SK-MEL-5 (cell line): ENCODE data around the gene EME1. TPM values are rescaled to one million over a fixed set of nuclear protein-coding genes. Genes with fewer than 3 reads are reported as not detected.
"Not testable (repeated sequence)": the region's sequence is repeated elsewhere in the genome, so short reads cannot be mapped to it uniquely, and the experiment has no call there.

Source experiments
- DNase-seq: peaks from one replicate; pipeline ENCODE4 v3.0.0-alpha.2; 2016; ENCODE audit warnings: low read depth, low spot score
- in situ Hi-C: cut with HindIII; loops from 2 replicates; pipeline ENCODE4 v1.10.0; 2016; ENCODE audit warnings: low sequenced_read_pairs, high pct_unique_total_duplicates, low pct_unique_long_range_greater_than_20kb
- total RNA-seq: library from RNA; depleted of rRNA; stranded (reverse); fragments of >200 nt; shearing (Covaris generic); gene quantifications from 2 replicates; pipeline ENCODE4 v1.2.3, GENCODE V29; 2014

Gene EME1
- total RNA-seq, 1 experiment from 2014 or later = 13.0 TPM

GRCh38 chr17:50379351-50380132, 6.5 kb downstream of the EME1 start:
- in situ Hi-C loops = no loop called here
- DNase-seq = no peak

DNA sequence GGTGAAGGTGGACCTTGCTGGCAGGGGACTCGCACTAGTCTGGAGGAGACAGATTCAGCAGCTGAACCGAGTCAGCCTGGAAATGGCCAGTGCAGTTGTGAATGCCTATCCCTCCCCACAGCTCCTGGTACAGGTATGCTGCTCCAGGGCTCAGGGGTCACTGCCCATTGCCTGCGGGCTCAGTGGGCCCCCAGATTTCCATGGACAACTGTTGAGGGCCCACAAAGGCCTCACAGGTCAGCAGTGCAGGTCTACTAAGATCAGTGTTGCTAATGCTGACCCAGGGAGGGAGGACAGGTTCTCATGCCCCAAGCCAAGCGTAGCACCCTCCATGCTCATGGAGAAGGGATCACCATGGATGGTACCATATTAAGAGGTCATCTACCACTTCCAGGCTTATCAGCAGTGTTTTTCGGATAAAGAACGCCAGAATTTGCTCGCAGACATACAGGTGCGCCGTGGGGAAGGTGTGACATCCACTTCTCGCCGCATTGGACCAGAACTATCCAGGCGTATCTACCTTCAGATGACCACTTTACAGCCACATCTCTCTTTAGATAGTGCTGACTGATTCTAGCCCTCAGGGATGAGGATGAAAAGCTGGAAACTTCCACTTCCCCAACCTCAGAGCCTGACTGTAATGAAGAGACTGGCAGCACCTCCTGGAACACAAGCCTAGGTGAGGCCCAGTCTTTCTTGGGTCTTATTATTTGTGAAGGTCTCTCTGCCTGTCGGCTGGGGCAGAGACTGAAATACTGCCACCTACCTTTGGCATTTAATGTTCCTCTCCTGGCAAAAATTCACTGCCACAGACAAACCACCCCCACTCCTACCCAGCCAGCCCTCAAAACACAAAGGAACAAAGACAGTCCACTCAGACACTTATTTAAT, 7.6 kb downstream of the EME1 start:
- no peak for DNase-seq
- in situ Hi-C loops = no loop called here

- in situ Hi-C loops = no loop called here
- peak; percentile 96 for DNase-seq
Measured at GRCh38 chr17:50381260-50381815, 8.3 kb downstream of the EME1 start.

DNA sequence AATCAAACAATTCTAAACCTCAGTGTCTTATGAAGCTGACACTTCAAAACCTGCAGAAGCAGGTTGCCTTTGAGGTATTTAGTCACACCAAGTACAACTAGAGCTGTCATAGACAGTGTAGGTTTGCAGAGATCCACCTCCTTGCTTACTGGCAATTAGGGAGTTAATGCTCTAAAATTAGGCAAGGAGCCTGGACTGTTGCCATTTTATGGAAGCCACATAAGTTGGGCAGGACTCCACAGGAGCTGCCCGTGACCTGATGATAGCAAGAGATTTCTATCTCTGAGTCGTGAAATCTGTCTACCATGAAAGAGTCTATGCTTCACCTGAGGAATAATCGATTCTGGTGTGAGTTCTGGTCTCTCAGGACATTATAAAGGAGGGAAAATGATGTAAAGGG, 8.9 kb downstream of the EME1 start:
- in situ Hi-C loops = no loop called here

DNA sequence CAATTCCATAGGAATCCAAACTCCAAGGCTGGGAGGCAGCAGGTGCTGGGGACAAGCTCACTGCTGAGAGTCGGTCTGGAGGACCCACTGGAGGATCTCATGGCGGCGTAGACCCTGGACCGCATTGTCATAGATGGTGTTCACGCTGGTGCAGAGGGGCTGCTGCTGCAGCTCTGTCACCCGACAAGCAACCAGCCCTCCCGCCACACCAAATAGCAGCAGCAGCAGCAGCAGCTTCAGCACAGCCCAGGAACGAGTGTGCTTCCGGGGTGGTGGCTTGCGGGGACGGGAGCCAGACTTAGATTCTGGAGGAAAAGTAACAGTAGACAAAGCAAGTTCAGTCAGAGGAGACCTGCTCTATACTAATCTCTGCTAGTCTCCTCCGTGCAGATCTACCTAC, 9.9 kb downstream of the EME1 start:
- in situ Hi-C loops = no loop called here

More for the DNA sequence above, 8.9 kb downstream of the EME1 start:
- peak; percentile 70 for DNase-seq

DNA sequence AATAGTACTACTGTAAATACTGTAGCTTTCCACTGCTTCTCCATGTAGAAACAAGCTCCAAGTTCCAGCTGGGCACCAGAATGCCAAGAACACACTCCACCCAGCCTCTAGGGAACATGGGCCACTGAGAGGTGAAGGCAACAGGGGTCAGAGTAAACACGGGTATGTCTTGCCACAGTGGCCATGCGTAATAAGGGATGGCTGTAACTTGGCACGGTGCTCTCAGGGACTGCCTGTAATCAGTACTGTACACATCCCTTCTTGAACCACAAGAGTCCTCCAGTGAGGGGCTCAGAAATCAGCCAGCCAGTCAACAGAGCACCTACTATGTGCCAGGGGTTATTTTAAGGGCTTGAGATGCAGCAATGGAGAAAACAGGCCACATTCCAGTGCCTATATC, 13.5 kb downstream of the EME1 start:
- in situ Hi-C loops = no loop called here
- no peak for DNase-seq

More for the DNA sequence above, 9.9 kb downstream of the EME1 start:
- no peak for DNase-seq

- in situ Hi-C loops = no loop called here
Measured at GRCh38 chr17:50388728-50389127, 15.7 kb downstream of the EME1 start.

GRCh38 chr17:50389534-50389933, 16.5 kb downstream of the EME1 start:
- no peak for DNase-seq
- in situ Hi-C loops = no loop called here

More at GRCh38 chr17:50388728-50389127, 15.7 kb downstream of the EME1 start:
- DNase-seq = no peak

DNA sequence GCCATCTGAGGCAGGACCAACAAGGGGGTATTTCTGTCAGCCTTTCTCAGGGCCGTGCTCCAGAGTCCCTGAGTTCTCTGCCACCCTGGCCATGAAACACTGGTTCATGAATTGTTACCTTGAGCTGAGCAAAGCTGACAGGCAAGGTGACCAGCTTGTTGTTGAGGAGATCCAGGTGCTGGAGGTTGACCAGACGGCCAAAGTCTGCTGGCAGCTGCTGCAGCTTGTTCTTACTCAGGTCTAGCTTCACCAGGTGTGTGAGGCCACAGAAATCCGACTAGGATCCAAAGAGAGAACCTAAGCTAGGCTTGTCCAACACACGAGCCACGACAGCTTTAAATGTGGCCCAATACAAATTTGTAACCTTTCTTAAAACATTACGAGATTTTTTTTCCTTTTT, 19.6 kb downstream of the EME1 start:
- in situ Hi-C loops = no loop called here
- DNase-seq = no peak

GRCh38 chr17:50393700-50394099, 20.7 kb downstream of the EME1 start:
- DNase-seq = no peak
- in situ Hi-C loops = no loop called here

- in situ Hi-C loops = no loop called here
Measured at GRCh38 chr17:50394711-50395110, 21.7 kb downstream of the EME1 start.

DNA sequence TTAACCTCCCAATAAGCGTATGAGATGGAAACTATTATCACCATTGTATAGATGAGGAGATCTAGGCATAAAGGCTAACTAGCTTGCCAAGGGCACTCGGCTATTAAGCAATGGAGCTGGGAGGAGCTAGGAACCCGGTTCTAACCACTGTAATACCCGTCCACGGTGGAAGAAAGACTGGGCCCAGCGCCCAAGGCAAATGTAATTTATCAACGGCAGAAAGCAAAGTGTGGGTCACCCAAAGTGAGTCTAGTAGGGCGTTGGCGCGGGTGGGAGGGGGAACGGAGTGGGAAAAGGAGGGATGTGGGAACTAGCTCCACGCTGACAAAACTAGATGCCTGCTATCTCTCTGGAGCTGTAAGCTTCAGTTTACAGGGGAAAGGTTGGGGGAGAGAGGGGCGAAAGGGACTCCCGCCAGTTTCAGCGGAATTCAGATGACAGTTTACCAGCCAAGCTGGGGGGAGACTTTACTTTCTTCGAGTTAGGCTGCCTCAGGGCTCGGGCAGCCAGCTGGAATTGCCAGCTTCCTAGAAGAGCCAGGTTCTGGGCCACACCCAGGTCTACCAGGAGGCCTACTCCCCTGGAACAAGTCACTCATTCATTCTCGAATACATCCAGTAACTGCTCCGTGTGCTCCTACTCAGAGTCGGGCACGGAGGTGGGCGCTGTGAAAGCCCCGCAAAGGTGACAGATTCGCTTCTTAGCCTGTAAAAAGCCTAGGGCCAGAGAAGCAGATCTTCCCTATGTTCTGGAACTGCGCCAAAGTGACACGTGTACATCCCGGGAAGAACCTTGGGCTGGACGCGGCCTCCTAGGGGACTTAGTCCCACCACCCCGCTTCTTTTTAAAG, 23.5 kb downstream of the EME1 start:
- in situ Hi-C loops = no loop called here
- peak; percentile 30 for DNase-seq

More at GRCh38 chr17:50394711-50395110, 21.7 kb downstream of the EME1 start:
- peak; percentile 32 for DNase-seq

- in situ Hi-C loops = no loop called here
- DNase-seq = peak; percentile 83
Measured at GRCh38 chr17:50397111-50397918, 24.3 kb downstream of the EME1 start, which contains the start of gene LRRC59. Gene LRRC59 (minus strand): TSS chr17:50397523. CDS start chr17:50397317, 206 bp downstream.

DNA sequence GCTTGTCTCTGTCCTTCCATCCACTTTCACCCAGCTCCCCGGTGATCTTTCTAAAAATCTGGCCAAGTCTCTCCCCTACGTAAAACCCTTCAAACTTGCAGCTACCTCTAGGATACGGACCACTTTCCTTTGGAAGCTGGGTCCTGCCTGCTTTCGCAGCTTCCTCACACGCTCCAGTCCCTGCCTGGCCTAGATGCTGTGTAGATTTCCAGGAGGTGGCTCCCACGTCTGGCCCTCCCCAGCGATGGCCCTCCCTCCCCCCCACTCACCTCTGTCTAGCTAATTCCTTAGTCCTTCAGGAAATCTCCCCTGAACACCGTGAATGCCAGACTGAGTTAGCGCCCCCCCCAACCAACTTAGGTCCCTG, 24.9 kb downstream of the EME1 start:
- in situ Hi-C loops = no loop called here
- no peak for DNase-seq

DNA sequence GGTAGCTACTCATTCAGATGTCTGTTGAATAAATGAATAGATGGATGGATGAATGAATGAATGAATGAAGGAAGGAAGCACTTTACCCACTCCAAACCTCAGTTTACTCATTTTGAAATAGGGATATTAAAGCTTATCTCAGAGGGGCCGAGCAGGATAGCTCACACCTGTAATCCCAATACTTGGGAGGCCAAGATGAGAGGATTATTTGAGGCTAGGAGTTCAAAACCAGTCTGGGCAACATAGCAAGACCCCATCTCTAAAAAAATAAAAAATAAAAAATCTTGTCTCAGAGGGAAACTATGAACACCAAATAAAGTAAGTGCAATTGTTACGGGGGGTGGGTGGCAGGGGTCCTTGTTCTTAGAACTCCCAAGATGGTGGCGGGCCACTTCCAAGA, 25.6 kb downstream of the EME1 start:
- DNase-seq, in situ Hi-C loops: not testable (repeated sequence)

DNA sequence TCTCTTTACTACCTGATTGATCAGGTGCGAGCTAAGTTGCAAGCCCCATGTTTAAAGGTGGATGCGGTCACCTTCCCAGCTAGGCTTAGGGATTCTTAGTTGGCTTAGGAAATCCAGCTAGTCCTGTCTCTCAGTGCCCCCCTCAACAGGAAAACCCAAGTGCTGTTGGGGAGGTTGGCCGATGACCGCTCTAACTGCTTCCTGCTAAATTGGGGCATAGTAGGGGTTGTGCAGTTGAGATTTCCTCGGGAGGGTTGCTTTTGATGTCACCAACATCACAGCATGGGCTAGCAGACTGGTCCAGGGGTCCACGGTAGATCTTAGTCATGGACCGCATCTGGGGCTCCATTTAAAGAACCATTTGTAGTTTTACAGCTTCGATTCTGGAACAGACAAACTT, 26.6 kb downstream of the EME1 start:
- in situ Hi-C loops, DNase-seq: not testable (repeated sequence)

GRCh38 chr17:50405351-50405750, 32.3 kb downstream of the EME1 start:
- in situ Hi-C loops, DNase-seq: not testable (repeated sequence)
